HUES64 (cell line): ENCODE measurements around the gene IFNL4.
"Not testable (repeated sequence)": the region's sequence is repeated elsewhere in the genome, so short reads cannot be mapped to it uniquely, and the experiment has no call there.

ENCODE experiments used
- H3K27ac ChIP-seq: 2 replicates; pipeline ENCODE4 v1.7.0; 2013; ENCODE audit warnings: low read depth, low read length, inconsistent platforms
- H3K27me3 ChIP-seq: 2 replicates; pipeline ENCODE4 v1.6.1; 2013; ENCODE audit warnings: mild to moderate bottlenecking, low read length; ENCODE audit not compliant: insufficient read depth
- H3K36me3 ChIP-seq: 2 replicates; pipeline ENCODE4 v1.6.1; 2013; ENCODE audit warnings: mild to moderate bottlenecking, low read length; ENCODE audit not compliant: insufficient read depth
- H3K4me1 ChIP-seq: 2 replicates; pipeline ENCODE4 v1.6.1; 2013; ENCODE audit warnings: mild to moderate bottlenecking, low read length, moderate library complexity; ENCODE audit not compliant: insufficient read depth
- H3K4me3 ChIP-seq: 2 replicates; pipeline ENCODE4 v1.5.1; 2013; ENCODE audit warnings: mild to moderate bottlenecking, low read length, moderate library complexity
- H3K9ac ChIP-seq: 2 replicates; pipeline ENCODE4 v1.6.1; 2013; ENCODE audit warnings: mild to moderate bottlenecking, low read depth, low read length
- H3K9me3 ChIP-seq: 2 replicates; pipeline ENCODE4 v1.6.1; 2013; ENCODE audit warnings: low read depth, low read length; ENCODE audit not compliant: insufficient read depth
- WGBS: fragments of 150-250, 120-280 bp; methylation state at CpG from one replicate; pipeline ENCODE4 v1.1.7; 2013; ENCODE audit warnings: missing lambda C conversion rate; 5-methylcytosine and 5-hydroxymethylcytosine counted together

Gene IFNL4

DNA sequence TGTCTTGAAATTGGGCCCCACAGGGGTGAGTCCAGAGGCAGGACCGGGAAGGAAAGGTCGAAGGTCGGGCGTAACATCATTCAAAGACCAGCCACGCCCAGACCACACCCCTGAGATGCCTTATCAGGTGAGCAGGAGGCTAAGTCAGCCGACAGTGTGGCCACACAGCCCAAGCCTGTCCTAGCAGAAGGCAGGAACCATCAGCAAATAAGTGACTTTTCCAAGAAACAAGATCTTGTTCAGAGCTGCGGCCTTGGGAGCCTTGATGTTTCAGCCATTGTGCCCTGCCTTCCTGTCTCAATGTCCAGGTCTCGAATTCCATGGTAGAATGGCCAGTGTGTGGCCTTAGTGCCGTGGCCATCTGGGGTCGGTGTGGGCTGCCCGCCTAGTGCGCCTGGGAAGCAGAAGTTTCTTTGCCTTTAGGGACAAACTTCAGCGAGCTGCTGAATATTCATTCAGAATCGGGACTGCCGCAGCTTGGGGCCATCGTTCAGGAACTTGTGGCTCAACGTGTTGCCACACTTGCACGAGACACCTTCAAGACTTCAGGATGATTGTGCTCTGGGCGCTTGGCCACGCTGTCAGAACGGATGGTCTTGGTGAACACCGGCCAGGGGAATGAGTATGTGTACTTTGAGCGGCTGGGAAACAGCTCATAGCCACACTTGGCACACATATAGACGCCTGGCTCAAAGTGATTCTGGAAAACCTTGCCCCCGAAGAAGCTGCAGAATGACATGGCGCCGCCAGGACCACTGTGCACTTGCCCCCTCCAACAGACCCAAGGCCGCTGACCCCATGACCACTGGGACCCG is 6.1 kb upstream of the IFNL4 start:
- Histone ChIP-seq H3K27me3 (peaks cover 34% of the 10 kb centered on the region), H3K36me3 (no peaks in the 10 kb centered on the region), H3K9me3 (no peaks in the 10 kb centered on the region), H3K4me3 (no peak overlapping the region), H3K4me1 (no peaks in the 10 kb centered on the region), H3K9ac (no peak overlapping the region), H3K27ac (no peak overlapping the region)
- WGBS = 88% methylated on average over 29 of the region's 29 CpGs

DNA sequence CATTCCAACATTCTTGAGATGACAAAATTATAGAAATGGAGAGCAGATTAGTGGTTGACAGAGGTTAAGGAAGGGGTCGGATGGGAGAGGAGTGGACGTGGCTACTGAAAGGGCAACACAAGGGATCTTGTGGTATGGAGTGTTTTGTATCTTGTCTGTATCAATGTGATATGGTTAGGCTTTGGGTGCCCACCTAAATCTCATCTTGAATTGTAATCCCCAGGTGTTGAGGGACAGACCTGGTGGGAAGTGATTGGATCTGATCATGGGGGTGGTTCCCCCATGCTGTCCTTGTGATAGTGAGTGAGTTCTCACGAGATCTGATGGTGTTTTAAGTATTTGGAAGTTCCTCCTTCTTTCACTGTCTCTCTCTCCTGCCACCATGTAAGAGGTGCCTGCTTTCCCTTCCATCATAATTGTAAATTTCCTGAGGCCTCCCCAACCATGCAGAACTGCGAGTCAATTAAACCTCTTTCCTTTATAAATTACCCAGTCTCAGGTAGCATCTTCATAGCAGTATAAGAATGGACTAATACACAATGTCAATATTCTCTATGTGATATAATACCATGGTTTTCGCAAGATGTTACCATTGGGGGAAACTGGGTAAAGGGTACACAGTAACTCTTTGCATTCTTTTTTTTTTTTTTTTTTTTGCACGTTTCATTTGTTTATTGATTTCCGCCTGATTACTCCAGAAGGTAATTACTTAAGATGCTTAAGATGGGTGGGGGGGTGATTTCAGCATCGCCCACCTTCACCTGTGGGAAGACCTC is 4.9 kb upstream of the IFNL4 start:
- Histone ChIP-seq H3K9me3 (no peaks in the 10 kb centered on the region), H3K27me3 (peaks cover 46% of the 10 kb centered on the region), H3K4me3 (no peak overlapping the region), H3K4me1 (no peaks in the 10 kb centered on the region), H3K36me3 (no peaks in the 10 kb centered on the region), H3K27ac (no peak overlapping the region), H3K9ac (no peak overlapping the region)
- 79% methylated on average over 6 of the region's 8 CpGs for WGBS

DNA sequence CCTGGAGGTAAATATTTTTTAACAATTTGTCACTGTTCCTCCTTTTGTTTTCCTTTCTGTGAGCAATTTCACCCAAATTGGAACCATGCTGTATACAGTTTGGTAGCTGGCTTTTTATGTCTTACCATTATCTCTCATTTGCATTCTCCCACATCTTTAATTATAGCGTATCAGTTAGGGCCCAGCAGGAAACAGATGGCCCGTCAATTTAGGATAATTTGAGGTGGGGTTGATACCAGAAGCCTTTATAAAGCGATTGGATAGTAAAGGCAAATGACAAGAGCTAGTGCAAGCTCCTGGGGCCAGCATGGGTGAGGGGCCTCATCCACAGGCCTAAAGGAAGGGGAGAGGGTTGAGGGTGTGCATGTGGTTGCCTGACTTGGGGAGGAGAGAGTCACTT is 3.8 kb upstream of the IFNL4 start:
- Histone ChIP-seq H3K27me3 (peaks cover 57% of the 10 kb centered on the region), H3K4me1 (no peaks in the 10 kb centered on the region), H3K4me3 (no peak overlapping the region), H3K27ac (no peak overlapping the region), H3K36me3 (no peaks in the 10 kb centered on the region), H3K9ac (no peak overlapping the region), H3K9me3 (no peaks in the 10 kb centered on the region)
- WGBS = 75% methylated on average over 3 of the region's 3 CpGs

DNA sequence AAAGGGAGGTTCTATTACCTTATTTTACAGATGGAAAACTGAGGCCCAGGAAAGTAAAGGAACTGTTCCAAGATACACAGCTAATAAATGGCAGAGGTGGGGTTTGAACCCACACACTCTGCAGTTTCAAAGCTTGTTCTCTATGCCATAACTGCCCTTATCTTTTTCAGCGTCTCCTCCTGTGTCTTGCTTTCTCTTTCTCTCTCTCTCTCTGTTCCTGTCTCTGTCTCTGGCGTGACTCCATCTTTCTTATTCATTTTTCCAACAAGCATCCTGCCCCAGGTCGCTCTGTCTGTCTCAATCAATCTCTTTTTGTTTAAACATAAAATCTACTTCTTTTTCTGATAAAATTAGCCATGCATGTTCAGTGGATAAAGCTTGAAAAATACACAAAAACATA is 3.2 kb upstream of the IFNL4 start:
- Histone ChIP-seq H3K36me3 (no peaks in the 10 kb centered on the region), H3K9me3 (no peaks in the 10 kb centered on the region), H3K4me1 (no peaks in the 10 kb centered on the region; the same call in 1 of the 2 replicates), H3K27ac (no peak overlapping the region), H3K27me3 (peaks cover 63% of the 10 kb centered on the region), H3K4me3 (no peak overlapping the region), H3K9ac (no peak overlapping the region)
- 82% methylated on average over 3 of the region's 3 CpGs for WGBS

DNA sequence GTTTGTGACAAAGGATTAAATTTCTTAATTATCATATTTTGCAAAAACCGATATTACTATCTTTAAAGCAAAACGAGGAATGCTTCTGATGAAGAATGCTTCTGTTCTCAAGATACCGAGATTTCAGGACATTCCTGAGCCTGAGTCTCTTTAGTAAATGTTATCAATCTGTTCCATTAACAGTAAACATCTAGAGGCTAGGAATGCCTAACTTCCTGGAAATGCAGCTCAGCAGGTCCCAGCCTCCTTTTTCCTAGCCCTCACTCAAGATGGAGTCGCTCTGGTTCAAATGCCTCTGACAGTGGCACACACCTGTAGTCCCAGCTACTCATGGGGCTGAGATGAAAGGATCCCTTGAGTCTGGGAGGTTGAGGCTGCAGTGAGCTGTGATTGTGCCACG is 2.4 kb upstream of the IFNL4 start:
- Histone ChIP-seq H3K27me3 (peaks cover 68% of the 10 kb centered on the region), H3K9me3 (no peaks in the 10 kb centered on the region), H3K27ac (no peak overlapping the region), H3K4me1 (no peaks in the 10 kb centered on the region; the same call in 1 of the 2 replicates), H3K36me3 (no peaks in the 10 kb centered on the region), H3K9ac (no peak overlapping the region), H3K4me3 (no peak overlapping the region)
- 80% methylated on average over 5 of the region's 5 CpGs for WGBS

DNA sequence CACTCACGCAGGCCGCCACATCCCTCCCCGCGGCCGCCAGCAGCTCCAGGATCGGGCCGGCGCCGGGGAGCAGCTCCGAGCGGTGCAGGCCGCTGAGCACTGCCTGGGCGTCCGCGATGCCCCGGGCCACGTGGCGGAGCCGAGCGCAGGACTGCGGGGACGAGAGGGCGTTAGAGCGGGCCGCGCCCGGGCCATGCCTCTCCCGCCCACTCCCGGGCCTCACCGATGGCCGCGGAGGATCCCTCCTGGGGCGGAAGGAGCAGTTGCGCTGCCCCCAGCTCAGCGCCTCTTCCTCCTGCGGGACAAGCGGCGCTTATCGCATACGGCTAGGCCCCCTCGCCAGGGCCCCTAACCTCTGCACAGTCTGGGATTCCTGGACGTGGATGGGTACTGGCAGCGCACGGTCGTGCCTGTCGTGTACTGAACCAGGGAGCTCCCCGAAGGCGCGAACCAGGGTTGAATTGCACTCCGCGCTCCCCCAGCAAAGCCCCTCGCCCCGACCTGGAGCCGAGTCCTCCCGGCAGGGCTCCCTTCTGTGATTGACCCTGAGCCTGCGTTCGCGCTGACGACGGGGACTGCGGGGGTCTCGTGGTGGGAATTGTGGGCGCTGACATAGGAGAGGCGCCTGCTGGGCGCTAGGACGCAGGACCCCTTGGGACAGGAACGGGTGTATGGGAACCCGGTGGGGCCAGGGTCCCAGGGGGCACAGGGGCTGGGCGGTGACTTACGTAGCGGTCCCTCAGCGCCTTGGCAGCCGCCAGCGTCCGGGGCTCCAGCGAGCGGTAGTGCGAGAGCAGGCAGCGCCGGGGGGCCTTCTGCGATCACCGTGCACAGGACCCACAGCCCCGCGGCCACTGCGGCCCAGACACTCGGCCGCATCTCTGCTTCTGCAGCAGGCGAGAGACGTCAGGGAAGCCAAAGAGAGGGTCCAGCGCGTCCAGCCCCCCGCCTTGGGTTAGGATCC is 673 bp downstream of the IFNL4 start:
- Histone ChIP-seq H3K36me3 (no peaks in the 10 kb centered on the region), H3K27me3 (peaks cover 56% of the 10 kb centered on the region), H3K9me3 (no peaks in the 10 kb centered on the region), H3K27ac (no peak overlapping the region), H3K4me3 (peak overlapping the region; percentile 40), H3K9ac (no peak overlapping the region; the same call in 1 of the 2 replicates), H3K4me1 (no peaks in the 10 kb centered on the region; the same call in 1 of the 2 replicates)
- WGBS = 21% methylated on average over 92 of the region's 92 CpGs

DNA sequence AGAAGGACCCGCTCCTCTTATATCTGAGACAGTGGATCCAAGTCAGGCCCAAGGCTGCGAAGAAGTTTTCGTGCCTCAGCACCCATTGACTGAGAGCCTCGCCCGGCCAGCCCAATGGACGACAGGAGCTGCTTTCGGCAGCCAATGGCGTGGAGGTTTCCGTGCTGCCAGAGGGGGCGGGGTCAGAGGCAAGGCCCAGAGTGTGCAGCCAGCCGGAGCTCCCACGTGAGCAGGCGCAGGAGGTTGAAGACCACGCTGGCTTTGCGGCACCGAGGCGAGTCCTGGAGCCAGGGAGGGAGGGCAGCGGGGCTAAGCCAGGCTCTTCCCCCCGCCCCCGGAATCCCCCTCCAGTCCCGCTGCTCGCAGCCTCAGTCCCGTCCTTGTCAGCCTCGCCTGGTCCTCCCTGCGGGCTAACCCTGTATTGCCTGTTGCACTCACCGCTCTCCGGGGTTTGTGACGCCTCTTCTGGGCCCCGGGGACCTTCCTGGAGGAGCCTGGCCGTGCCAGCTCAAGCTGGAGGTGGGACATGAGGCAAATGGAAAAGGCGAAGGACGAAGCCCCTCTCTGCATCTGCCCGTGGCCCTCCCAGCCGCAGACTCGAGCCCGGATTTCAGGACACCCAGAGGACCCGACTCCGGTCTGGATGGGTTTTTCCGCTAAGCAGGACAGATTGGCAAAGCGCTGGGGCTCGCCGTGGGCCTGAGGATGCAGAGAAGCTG is 1.5 kb downstream of the IFNL4 start:
- Histone ChIP-seq H3K9ac (no peak overlapping the region; the same call in 1 of the 2 replicates), H3K27ac (no peak overlapping the region), H3K9me3 (no peaks in the 10 kb centered on the region), H3K36me3 (no peaks in the 10 kb centered on the region), H3K4me1 (no peaks in the 10 kb centered on the region; the same call in 1 of the 2 replicates), H3K4me3 (peak overlapping the region; percentile 40), H3K27me3 (peaks cover 50% of the 10 kb centered on the region)
- WGBS = 17% methylated on average over 42 of the region's 42 CpGs

DNA sequence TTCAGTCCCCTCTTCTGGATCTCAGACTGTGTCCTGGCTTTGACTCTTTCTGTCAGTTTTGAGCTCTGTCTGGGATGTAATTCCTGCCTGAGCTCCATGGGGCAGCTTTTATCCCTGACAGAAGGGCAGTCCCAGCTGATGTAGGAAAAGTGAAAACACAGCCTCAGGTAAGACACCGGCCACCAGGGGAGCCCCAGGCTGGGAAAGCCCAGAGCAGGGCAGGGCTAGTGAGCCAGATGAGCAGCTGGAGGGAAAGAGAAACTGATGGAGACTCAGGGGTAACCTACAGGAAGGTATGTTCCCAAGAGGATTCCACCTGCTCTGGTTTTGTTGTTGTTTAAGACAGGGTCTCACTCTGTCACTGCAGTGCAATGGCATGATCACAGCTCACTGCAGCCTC is 3.5 kb downstream of the IFNL4 start:
- peaks cover 42% of the 10 kb centered on the region for H3K27me3 ChIP-seq
- not testable (repeated sequence) for H3K9me3 ChIP-seq, H3K36me3 ChIP-seq, H3K4me1 ChIP-seq, H3K9ac ChIP-seq, H3K4me3 ChIP-seq, H3K27ac ChIP-seq
- no CpG with 5 or more reads among the region's 1 CpG for WGBS

DNA sequence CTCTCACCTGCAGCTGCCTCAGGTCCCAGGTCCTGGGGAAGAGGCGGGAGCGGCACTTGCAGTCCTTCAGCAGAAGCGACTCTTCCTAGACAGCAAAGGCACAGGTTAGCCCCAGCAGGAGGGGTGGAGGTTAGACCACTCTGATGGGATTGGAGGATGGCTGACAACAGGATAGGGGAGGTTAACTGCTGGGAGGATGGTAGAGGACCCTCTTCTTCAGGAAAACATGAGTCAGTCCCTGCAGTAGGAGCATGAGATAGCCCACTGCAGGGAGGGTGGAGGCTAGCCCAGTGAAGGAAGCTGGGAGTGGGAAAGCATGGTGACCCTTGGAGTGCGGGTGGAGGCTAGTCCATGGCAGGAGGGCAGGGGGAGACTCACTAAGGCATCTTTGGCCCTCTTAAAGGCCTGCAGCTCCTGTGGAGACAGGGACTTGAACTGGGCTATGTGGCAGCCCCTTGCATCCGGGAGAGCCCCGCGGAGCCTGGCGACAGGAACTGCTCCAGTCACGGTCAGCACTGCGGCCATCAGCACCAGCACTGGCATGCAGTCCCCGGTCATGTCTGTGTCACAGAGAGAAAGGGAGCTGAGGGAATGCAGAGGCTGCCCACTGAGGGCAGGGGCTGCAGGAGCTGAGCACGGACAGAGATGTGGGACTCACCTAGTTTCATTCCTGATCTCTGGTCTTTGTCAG is 4.1 kb downstream of the IFNL4 start, which contains the start of gene IFNL3:
TSS of gene IFNL3 (minus strand) at position 597 of the 691 bp plus-strand sequence. CDS start at position 558, 39 bp downstream.
- H3K36me3 ChIP-seq, H3K4me3 ChIP-seq, H3K9me3 ChIP-seq, H3K4me1 ChIP-seq, H3K27ac ChIP-seq, H3K9ac ChIP-seq: not testable (repeated sequence)
- WGBS = 82% methylated on average over 9 of the region's 12 CpGs
- H3K27me3 ChIP-seq = peaks cover 42% of the 10 kb centered on the region

DNA sequence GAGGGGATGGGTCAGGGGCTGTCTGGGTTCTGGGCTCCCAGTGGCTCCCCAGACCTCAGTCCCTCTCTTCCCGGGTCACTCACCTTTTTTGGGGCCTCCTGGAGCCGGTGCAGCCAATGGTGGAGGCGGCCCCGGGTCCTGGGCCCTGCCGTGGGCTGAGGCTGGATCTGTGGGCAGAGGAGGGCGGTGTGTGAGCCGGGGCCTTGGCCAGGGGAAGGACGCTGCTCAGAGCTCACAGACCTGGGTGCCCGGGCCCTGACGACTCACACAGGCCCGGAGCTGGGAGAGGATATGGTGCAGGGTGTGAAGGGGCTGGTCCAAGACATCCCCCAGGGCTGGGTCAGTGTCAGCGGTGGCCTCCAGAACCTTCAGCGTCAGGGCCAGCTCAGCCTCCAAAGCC is 4.9 kb downstream of the IFNL4 start:
- not testable (repeated sequence) for H3K4me1 ChIP-seq, H3K4me3 ChIP-seq, H3K27ac ChIP-seq, H3K9ac ChIP-seq, H3K36me3 ChIP-seq, H3K9me3 ChIP-seq
- WGBS = 90% methylated on average over 12 of the region's 13 CpGs
- peaks cover 40% of the 10 kb centered on the region for H3K27me3 ChIP-seq
